DMS 273 (cell line): ENCODE measurements around the gene ELF1.
A peak's percentile ranks its signal among the peaks of the same experiment; 100 is the strongest.
"Not testable (repeated sequence)": the region's sequence is repeated elsewhere in the genome, so short reads cannot be mapped to it uniquely, and the experiment has no call there.

Experiments used
- DNase-seq: peaks from one replicate; lab custom pipeline; 2025; ENCODE audit not compliant: unreplicated experiment; lab: John Stamatoyannopoulos, UW

Gene ELF1

DNA sequence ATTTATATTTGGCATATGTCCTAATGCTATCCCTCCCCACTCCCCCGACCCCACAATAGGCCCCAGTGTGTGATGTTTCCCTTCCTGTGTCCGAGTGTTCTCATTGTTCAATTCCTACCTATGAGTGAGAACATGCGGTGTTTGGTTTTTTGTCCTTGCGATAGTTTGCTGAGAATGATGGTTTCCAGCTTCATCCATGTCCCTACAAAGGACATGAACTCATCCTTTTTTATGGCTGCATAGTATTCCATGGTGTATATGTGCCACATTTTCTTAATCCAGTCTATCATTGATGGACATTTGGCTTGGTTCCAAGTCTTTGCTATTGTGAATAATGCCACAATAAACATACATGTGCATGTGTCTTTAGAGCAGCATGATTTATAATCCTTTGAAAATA, 23.3 kb upstream of the ELF1 start:
- not testable (repeated sequence) for DNase-seq

DNA sequence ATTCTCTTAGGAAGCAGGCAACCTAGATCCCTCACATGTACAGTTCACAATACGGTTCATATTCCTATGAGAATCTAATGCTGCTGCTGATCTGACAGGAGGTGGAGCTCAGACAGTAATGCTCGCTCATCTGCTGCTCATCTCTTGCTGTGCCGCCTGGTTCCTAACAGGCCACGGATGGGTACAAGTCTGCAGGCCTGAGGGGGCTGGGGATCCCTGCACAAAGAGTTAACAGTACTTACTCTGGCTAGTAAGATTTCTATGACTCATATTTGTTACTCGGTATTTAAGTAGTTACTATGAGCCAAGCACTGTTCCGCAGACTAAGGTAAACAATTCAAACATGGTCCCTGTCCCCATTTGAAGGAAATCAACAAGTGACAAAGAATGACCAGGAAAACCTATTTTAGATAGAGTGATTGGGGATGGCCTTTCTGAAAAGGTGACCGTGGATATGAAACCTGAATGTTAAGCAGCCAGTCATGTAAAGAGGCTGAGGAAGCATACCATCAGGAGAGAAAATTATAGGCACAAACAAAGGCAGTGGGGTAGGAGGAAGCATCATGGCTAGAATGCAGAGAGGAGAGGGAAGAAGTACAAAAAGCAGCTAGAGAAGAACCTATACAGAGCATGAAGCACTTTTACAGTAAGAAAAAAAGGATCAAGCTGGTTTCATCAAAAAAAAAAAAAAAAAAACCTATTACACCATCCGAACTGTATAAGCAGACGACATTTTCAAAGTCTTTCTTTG, 21.6 kb upstream of the ELF1 start:
- DNase-seq, result no peak

DNA sequence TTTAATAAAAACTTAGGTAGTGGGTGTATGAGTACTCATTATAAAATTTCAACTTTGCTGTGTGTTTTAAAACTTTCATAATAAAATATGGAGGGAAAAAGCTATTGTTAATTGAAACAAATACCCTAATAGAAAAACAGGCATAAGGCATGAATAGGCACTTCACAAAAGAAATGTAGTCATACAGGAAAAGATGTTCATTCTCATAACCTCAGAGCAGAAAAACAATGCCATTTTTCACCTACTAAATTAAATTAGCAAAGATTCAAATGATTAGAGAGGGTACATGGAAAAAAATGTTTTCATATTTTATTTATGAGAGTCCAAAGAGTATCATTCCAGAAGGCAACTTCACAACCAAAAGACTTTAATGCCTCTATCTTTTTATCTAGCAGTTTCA, 20.6 kb upstream of the ELF1 start:
- DNase-seq, result no peak

DNA sequence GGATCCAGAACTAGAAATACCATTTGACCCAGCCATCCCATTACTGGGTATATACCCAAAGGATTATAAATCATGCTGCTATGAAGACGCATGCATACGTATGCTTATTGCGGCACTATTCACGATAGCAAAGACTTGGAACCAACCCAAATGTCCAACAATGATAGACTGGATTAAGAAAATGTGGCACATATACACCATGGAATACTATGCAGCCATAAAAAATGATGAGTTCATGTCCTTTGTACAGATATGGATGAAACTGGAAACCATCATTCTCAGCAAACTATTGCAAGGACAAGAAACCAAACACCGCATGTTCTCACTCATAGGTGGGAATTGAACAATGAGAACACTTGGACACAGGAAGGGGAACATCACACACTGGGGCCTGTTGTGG, 17.4 kb upstream of the ELF1 start:
- DNase-seq, result not testable (repeated sequence)

DNA sequence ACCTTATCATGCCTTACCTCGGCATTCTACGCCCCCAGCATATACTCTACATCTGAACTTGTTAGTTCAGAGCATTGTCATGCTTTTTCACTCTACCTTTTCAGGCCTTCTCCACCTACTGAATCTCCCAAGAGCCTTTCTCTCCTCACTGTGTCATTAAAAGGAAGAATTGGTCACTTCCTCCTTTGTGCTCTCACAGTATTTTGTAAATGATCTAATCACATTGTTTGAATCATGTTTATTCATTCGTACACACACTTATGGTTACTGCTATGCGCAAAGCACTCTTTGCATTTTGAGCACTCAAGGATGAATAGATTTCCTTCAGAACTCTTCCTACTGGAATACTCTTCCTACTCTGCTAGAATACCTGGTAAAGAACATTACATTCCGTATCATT, 15.8 kb upstream of the ELF1 start:
- DNase-seq, result no peak

DNA sequence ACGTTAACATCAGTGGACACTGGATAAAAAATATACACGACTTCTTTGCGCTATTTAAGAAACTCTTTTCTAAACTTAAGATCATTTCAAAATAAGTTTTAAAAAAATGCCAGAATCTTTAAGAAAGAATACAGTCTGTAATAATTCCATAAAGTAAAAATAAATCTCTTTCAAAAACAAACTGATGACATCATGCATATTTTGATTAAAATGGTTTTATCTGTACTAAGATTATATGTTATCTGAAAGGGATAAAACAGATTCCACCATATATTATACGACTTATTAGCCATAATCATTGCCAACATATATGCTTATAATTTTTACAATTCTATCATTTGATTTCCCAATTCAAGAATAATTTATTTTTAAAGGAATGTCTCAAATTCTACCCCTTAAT, 15.3 kb upstream of the ELF1 start:
- DNase-seq, result no peak

DNA sequence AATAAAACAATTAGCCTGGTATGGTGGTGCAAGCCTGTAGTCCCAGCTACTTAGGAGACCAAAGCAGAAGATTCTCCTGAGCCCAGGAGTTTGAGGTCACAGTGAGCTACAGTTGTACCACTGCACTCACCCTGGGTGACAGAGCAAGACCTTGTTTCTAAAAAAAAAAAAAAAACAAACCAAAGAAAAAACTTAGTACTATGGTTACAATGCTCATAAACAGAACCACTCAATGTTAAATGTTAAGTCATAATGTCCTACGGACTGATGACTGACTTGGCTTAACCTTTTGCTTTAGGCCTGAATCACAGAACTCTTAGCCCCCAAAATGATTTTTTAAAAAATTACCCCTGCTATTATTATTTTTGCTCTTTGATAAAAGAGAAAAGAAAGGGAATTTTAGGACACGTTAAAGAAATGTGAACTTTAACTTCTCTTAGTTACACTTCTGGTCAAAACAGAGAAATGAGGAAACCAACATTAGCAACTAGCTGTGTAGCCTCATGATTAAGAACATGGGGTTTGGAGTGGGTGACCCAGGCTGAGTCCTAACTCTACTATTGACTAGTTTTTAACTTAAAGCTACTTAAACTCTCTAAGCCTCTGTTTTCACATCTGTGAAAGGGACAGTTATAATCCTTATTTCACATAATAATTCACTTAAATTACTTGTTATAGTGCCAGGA, 13.7 kb upstream of the ELF1 start:
- DNase-seq, result no peak

DNA sequence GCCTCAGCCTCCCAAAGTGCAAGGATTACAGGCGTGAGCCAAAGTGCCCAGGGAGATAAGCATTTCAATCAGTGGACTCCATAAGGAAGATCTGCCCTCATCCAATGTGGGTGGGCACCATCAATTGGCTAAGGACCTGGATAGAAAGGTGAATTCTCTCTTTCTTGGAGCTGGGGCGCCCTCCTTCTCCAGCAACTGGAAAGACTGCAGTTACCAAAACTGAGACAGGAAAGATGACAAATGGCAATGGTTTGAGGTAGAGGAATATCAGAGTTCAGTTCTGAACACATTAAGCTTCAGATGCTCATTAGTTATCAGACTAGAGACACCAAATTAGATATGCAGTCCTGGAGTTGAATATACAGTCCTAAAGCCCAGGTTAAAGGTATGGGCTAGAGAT, 10.5 kb upstream of the ELF1 start:
- DNase-seq, result no peak

DNA sequence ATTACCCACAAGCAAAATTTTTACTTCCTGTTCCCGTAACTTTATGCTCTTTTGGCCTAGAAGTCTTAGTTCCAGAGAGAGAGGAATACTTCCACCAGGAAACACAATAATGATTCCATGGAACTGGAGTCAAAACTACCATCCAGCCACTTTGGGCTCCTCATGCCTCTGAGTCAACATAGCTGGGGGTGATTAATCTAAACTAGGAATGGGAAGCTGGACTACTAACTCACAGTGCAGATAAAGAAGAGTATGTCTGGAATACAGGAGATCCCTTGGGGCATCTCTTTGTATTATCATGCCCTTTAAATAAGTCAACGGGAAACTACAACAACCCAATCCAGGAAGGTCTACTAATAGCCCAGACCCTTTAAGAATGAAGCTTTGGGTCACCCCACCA, 8.9 kb upstream of the ELF1 start:
- no peak for DNase-seq

DNA sequence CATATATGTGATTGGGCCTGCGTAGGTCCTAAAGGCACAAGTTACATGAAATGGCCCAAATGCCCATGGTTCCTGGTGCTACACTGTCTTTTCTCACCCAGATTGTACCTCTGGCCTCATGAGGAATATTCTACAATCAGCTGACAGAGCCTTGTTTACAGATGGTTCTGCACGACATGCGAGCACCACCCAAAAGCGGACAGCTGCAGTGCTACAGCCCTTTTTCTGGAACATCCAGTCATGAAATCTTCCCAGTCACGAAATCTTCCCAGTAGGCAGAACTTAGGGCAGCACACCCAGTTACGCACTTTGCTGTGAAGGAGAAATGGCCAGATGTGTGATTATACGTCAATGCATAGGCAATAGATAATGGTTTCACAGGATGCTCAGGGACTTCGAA, 7.7 kb upstream of the ELF1 start:
- DNase-seq, result no peak

DNA sequence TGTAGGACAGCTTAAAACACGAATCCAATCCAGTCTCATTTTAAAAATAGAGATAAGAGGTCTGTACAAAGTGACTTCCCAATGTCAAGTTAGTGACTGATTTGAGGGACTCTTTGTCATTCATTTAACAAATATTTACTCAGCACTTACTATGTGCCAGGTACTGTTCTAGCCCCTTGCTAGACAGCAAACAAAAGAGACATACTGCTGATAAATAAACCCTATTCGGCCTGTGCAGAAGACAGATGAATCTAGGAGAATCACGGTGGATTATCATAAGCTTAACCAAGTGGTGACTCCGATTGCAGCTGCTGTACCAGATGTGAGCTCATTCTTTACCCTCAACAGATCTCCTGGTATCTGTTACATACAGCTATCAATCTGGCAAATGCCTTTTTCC, 6.4 kb upstream of the ELF1 start:
- no peak for DNase-seq

DNA sequence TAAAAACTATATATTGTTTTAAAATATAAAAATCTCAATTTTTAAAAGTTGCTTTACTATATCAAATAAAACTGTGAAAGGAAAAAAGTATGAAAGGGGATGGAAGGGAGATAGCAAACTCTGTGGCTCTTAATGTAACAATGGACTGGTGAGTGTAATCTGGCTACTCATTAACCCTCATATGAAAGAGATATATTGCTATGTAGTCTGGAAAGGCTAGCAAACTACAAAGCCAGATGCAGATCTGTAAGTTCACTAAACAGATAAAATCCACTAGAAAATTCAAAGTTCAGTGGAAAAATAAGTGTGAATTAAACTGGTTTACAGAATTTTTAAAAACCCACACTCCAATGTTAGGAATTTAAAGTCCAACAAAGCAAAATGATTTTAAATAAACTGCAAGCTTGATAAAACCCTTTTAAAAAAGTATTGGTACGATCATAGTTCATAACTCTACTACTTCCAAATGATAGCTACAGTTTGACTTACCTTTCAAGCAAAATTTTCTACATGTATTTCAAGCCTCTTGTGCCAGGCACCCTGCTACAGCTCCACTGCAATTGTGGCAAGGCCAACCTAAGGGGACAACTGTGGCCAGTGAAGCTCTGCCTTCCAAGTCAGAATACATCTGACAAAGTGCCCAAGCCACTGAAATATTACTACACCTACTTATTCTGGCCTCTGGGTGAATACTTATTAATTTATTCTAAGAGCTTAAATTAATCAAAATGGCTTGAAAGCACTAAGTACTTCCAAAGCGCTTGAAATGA, 647 bp upstream of the ELF1 start:
- DNase-seq, result peak; percentile 10

DNA sequence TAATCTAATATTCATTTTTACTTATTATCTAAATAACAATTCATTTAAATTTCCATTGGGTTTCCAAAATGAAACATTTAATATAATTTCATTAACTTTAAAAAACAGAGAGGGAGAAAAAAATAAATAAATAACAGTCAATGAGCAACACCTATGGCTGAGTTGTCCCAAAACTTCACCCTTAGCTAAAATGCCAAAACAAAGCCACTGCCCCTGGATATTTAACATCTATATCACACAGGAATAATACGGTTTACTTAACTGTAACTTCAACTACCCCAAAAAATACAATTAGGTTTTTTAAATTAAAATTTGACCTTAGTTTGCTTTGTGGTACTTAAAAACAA, 541 bp downstream of the ELF1 start:
- no peak for DNase-seq

DNA sequence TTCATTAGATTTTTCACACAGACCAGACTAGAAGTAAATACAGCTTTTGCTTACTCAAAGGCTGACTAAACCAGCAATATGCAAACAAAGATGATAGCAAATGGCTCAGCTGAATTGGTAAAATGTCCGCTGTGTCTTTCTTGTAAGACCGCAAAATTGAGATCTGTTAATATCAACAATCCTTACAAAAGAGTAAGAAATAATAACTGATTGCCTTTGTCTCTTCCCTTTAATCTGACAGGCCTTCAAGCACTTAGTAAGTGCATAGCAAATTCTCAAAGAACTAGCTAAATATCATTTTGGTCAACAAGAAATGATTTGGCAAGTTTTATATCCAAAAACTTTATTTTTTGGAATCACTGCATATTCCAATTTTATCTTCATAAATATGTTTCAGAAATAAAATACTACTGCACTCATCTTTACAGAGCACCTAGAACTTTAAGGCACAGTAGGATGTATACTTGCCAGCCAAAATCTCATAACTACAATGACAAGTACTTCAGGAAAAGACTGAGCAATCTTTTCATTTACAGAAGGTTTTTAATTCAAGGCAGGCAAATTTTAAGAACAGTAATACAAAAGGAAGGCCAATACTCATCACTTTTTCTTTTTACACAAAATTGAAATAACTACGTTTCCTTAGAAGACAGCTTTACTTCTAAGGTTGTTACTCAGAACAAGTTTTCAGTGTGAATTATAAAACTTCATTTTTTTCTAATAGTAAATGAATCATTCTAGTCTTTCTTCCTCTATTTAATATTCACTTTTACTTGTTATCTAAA, 1.1 kb downstream of the ELF1 start:
- DNase-seq, result no peak

DNA sequence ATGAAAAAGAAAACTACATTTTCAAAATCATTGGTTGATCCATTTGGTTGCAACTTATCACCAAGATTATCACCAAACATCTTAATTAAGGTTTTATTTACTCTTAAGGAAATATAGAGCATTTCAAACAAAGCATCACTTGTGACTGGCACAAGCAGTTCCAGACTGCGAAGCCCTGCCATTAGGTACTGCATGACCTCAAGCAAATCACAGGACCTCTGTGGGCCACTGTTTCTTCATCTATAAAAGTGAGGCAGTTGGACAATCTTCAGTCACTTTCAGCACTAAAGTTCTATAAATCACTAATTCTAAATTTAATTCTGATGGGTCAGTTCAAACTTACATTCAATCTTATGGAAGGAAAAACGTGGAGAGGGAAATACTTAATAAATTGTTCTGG, 2.0 kb downstream of the ELF1 start:
- DNase-seq, result no peak

DNA sequence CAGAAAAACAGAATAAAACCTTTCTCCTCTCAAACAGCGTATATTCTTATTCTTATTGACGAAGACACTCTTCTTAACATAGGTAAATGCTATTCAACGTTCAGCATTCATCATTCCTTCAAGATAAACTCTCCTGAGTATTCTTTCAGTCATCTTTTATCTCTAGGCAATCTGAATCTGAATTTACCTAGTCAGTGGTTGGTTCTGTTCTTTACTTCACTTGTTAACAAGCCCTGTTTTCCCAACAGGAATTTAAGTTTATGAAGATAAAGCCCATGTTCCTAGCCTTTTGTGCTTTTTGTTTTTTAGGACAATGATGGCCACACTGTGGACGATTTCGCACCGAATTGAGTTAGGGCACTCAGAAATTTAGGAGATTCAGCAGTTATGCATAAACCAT, 3.2 kb downstream of the ELF1 start:
- no peak for DNase-seq

DNA sequence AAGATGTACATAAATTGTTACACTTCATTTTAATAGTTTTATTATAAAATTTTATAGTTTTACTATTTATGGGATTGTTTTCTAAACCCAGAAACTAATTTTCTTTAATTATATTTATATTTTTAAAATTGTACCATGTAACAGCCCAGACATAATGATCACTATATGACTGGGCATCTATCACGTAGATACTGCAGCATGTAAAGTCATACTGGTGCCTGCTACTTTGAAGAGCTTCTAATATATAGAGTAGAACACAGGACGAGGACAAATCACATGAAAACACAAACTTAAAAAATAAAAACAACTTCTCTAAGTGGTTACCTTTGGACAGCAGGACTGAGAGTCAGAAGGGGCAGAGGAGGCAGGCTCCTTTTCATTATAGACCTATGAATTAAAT, 5.3 kb downstream of the ELF1 start:
- no peak for DNase-seq

DNA sequence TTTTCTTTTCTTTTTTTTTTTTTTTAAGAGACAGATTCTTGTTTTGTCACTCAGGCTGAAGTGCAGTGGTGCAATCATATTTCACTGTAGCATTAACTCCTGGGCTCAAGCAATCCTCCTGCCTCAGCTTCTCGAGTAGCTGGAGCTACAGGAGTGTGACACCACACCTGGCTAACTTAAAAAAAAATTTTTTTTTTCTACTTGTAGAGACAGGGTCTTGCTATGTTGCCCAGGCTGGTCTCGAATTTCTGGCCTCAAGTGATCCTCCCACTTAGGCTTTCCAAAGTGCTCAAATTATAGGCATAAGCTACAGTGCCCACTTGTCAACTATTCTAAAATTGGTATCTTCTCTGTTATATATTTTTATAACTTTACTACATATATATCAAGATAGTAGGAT, 6.6 kb downstream of the ELF1 start:
- no peak for DNase-seq

DNA sequence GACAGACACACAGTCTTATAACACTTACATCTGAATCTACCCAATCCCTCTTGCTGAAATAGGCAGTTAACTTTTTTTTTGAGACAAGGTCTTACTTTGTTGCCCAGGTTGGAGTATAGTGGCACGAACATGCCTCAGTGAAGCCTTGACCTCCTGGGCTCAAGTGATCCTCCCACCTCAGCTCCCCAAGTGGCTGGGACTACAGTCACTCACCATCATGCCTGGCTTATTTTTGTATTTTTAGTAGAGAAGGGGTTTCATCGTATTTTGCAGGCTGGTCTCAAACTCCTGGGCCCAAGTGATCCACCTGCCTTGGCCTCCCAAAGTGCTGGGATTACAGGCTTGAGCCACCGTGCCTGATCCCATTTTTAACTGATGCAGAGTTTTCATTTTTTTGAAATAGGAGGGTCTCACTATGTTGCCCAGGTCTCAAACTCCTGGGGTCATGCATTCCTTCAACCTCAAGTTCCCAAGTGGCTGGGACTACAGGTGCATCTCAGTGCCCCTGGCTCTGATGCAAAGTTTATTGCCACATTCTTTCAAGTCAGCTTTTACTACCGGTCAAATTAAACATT, 7.6 kb downstream of the ELF1 start:
- DNase-seq, result no peak

DNA sequence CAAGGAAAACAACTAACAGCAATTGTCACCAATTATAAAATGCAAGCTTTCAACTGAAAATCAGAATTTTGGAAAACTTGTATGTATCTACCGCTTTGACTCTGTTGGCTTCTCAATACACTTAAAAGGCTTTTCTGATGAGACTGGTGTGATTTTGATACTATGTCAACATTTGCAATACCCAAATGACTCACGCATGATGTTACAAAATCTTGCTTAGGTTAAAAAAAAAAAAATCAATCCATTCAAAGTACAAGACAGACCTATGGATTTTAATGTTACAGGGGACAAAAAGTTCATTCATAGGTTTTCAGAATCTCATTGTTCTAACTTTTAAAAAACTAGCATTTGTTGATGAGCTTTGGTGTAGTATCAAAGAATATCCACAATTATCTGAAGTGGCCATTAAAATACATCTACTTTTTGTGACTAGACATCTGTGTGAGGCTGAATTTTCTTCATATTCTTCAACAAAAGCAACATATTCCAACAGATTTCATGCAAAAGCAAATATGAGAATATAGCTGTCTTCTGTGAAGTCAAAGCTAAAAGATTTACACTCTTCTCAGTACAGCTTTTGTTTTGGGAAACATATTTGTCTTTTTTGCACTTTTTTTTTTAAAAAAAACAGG, 10.7 kb downstream of the ELF1 start:
- DNase-seq, result no peak

DNA sequence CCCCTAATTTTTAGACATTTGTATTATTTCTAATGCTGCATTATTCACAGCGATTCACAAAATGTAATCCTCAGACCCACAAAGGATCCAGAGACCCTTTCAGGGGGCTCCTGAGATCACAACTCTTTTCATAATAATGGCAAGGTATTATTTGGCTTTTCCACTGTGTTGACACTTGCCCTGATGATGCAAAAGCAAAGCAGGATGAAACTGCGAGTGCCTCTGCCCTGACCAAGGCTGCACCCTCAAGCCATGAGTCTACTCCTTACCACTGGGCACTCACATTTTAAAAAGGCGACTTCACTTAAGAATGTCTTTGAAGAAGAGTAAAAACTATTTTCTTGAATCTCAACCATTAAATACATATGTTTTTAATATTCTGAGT, 11.4 kb downstream of the ELF1 start:
- DNase-seq, result no peak
